Stimulated activated naive CD8-positive, alpha-beta T cell treated with anti-CD3 and anti-CD28 coated beads, Interleukin-15, amount 100 ng/mL, for 72 hours (primary cell): ENCODE measurements around the gene TNRC6C.
"Not testable (repeated sequence)": the region's sequence is repeated elsewhere in the genome, so short reads cannot be mapped to it uniquely, and the experiment has no call there.

Source experiments
- ATAC-seq: fragments of 150-1000 bp; cut with Tn5 transposase; 2 replicates; pipeline ENCODE4 v1.10.0; 2021; ENCODE audit warnings: mild to moderate bottlenecking, moderate library complexity
- DNase-seq, 2 donors: peaks; one replicate each; pipeline ENCODE4 v3.0.0; 2021 to 2022
- H3K27ac Mint-ChIP-seq, 2 donors: one replicate each; pipeline ENCODE4 v1.8.0; 2022; ENCODE audit warnings: mild to moderate bottlenecking in 2 of 2, mixed read lengths in 2 of 2, moderate library complexity in 2 of 2
- H3K27me3 Mint-ChIP-seq: one replicate; pipeline ENCODE4 v1.8.0; 2022; ENCODE audit warnings: mixed read lengths
- H3K4me1 Mint-ChIP-seq: one replicate; pipeline ENCODE4 v1.8.0; 2022; ENCODE audit warnings: mild to moderate bottlenecking, mixed read lengths
- H3K4me3 Mint-ChIP-seq, 2 donors: one replicate each; pipeline ENCODE4 v1.8.0; 2022; ENCODE audit warnings: mild to moderate bottlenecking in 2 of 2, mixed read lengths in 2 of 2, moderate library complexity in 1 of 2
- H3K9me3 Mint-ChIP-seq, 2 donors: one replicate each; pipeline ENCODE4 v1.8.0; 2022; ENCODE audit warnings: mixed read lengths in 2 of 2

TNRC6C gene

DNA sequence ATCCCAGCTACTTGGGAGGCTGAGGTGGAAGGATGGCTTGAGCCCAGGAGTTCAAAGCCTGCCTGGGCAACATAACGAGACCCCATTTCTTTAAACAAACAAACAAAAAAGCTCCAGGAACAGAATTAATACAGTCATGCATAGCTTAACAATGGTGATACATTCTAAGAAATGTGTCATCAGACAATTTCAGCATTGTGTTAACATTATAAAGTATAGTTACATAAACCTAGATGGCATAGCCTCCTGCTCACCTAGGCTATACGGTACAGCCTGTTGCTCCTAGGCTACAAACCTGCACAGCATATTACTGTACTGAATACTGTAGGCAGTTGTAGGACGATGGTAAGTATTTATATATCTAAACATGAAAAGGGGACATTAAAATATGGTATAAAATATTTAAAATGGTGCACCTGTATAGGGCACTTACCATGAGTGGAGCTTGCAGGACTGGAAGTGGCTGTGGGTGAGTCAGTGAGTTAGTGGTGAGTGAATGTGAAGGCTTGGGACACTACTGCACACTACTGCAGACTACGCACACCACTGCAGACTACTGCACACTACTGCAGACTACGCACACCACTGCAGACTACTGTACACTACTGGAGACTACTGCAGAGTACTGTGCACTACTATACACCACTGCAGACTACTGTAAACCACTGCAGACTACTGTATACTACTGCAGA, 95.4 kb downstream of the TNRC6C start:
- H3K4me1 Mint-ChIP-seq, result peaks cover 26% of the 10 kb centered on the region
- H3K27me3 Mint-ChIP-seq, result no peaks in the 10 kb centered on the region
- H3K4me3 Mint-ChIP-seq, result no peak overlapping the region
- DNase-seq, result no peak
- no peak overlapping the region for H3K27ac Mint-ChIP-seq
- ATAC-seq, result no peak
- H3K9me3 Mint-ChIP-seq, result no peaks in the 10 kb centered on the region

DNA sequence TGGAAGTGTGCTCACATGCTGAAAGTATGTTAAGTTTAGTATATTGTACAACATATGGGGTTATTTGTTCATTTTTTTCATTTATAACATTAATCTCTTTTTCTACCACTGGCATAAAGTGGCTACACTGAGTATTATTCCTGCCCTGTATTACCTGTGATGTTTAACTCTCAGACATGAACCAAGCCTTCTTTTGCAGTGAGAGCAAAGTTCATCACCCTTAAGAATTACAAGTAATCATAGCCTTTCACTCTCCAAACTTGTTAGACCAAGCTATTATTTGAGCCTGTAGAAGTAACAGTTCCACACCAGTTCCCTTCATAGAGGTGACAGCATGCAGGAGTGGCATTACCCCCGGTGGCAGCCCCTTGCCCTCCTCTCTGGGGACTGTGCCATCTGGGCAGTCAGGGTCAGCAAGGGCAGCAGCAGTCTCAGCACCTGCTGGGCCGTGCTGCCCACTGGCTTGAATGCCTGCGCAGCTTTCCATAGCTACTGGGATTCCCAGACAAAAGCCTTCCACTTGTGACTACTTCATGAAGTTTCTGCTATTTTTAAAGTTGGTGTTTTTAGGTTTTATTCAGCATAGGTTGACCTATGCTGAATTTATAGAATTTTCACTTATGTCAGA, 98.7 kb downstream of the TNRC6C start:
- peaks cover 17% of the 10 kb centered on the region for H3K4me1 Mint-ChIP-seq
- no peaks in the 10 kb centered on the region for H3K9me3 Mint-ChIP-seq
- DNase-seq (no peak), ATAC-seq (no peak)
- H3K4me3 Mint-ChIP-seq, result no peak overlapping the region
- H3K27me3 Mint-ChIP-seq, result no peaks in the 10 kb centered on the region
- no peak overlapping the region for H3K27ac Mint-ChIP-seq

DNA sequence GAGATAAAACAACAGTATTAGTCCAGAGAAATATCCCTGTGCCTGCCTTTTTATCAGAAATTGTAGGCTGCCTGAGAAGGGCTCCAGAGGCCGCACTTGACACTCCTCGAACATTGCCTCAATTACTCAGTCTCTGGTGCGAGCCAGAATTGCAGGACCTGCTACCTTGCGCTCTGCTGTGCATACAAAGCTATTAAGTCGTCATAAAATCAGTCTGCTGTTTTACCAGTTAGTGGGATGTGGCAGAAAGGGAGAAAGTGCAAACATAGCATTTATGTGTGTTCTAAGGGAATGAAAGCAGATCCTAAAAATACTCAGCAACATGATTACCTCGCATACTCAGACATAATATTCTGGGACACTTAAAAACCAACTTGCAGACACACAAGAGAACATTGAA, 99.5 kb downstream of the TNRC6C start:
- H3K27me3 Mint-ChIP-seq, result no peaks in the 10 kb centered on the region
- DNase-seq, result no peak
- no peak overlapping the region for H3K27ac Mint-ChIP-seq
- H3K4me3 Mint-ChIP-seq, result no peak overlapping the region
- H3K9me3 Mint-ChIP-seq, result no peaks in the 10 kb centered on the region
- ATAC-seq, result no peak
- peaks cover 24% of the 10 kb centered on the region for H3K4me1 Mint-ChIP-seq

DNA sequence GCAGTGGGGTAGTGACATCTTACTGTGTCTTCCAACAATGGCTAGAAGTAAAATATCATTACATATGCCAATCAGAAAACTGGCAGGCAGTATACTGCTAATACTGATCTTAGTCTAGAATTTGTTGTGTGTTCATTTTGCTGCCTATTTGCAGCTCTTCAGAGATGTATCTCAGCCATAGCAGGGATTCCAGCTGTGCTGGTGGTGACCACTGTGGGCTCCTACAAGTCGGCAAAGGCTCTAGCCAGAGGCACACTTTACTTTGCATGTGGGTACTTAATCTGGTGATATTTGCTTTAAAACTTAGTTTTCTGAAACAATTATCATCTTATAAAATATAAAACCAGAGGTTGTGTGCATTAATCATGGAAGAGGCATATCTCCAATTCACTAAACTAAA, 100.1 kb downstream of the TNRC6C start:
- ATAC-seq, result no peak
- no peaks in the 10 kb centered on the region for H3K27me3 Mint-ChIP-seq
- no peak overlapping the region for H3K27ac Mint-ChIP-seq
- no peak overlapping the region for H3K4me3 Mint-ChIP-seq
- peaks cover 30% of the 10 kb centered on the region for H3K4me1 Mint-ChIP-seq
- no peak for DNase-seq
- H3K9me3 Mint-ChIP-seq, result no peaks in the 10 kb centered on the region

DNA sequence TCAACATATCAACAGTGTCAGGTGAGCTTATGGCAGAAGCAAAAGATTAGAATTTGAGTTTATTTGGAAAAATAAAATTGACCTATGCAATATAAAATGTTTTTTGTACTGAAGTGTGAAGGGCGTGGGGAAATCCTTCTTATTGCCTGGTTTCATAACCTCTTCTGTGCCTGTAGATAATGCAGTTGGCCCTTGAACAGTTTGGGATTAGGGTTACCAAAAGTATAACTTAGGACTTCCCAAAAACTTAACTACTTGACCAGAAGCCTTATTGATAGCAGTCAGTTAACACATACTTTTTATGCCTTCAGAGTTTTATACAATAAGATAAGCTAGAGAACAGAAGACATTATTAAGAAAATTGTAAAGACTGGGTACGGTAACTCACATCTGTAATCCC, 104.1 kb downstream of the TNRC6C start:
- DNase-seq (no peak), ATAC-seq (no peak)
- H3K9me3 Mint-ChIP-seq, result no peaks in the 10 kb centered on the region
- no peak overlapping the region for H3K4me3 Mint-ChIP-seq
- H3K27me3 Mint-ChIP-seq, result no peaks in the 10 kb centered on the region
- no peak overlapping the region for H3K27ac Mint-ChIP-seq
- H3K4me1 Mint-ChIP-seq, result peaks cover 30% of the 10 kb centered on the region

DNA sequence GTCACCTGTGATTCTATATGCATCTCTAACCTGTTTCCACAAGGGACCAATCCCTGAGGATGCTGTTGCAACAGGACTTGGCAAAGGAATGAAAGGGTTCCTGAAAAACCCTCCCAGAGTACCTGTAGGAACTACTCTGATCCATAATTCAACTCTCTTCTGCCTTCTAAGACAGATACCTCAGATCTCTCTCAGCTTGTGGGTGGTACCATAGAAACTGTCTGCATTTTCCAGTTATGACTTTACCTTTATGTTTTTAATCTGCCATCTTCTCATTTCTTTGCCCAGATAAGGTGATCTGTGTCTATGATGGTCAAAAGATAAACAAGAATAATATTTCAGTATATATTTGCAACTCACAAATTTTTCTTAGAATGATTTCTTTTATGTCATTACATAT, 105.0 kb downstream of the TNRC6C start:
- DNase-seq (no peak), ATAC-seq (peak; percentile 45)
- Mint-ChIP-seq H3K27ac (peak overlapping the region in 1 of 2 donors; percentile 2), H3K4me3 (no peak overlapping the region), H3K4me1 (peaks cover 30% of the 10 kb centered on the region), H3K9me3 (no peaks in the 10 kb centered on the region), H3K27me3 (no peaks in the 10 kb centered on the region)

DNA sequence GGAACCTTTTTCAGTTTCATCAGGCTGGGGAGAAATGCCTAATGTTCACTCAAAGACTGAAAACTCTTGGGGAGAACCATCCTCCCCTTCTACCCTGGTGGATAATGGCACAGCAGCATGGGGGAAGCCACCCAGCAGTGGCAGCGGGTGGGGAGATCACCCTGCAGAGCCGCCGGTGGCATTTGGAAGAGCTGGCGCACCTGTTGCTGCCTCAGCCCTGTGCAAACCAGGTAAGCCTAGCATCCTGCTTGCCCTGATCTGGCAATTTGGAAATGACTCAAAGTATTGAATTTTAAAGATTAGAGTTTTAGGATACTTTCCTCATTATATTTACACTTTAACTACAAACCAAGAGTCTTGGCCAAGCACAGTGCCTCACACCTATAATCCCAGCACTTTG, 106.2 kb downstream of the TNRC6C start:
- Mint-ChIP-seq H3K27me3 (no peaks in the 10 kb centered on the region), H3K4me3 (no peak overlapping the region), H3K4me1 (peaks cover 22% of the 10 kb centered on the region), H3K27ac (peak overlapping the region in 1 of 2 donors; percentile 54), H3K9me3 (no peaks in the 10 kb centered on the region)
- ATAC-seq (no peak), DNase-seq (no peak)

DNA sequence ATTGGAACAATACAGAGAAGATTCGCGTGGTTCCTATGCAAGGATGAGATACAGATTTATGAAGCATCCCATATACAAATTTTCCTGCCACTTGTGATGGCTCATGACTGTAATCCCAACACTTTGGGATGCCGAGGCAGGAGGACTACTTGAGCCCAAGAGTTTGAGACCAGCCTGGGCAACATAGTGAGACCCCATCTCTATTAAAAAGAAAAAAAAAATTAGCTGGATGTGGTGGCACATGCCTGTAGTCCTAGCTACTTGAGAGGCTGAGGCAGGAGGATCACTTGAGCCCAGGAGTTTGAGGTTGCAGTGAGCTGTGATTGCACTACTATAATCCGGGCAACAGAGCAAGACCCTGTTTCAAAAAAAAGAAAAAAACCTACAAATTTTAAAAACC, 108.5 kb downstream of the TNRC6C start:
- H3K27ac Mint-ChIP-seq, result peak overlapping the region in 1 of 2 donors; percentile 6
- not testable (repeated sequence) for H3K9me3 Mint-ChIP-seq, H3K4me3 Mint-ChIP-seq

DNA sequence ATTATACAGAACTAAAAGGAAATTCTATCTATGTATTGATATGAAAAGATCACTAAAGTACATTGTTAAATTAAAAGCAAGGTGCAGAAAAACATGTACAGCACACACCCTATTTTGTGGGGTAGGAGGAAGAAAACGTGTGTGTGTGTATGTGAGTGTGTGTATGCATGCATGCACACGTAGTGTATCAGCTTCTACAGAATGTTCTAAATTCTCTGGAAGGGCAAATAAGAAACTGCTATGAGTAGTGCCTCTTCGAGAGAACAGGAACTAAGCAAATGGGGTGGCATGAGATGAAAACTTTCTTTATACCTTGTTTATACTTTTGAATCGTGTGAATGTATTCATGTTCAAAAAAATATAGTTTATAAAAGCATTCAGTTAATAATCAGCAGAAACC, 111.2 kb downstream of the TNRC6C start:
- DNase-seq (no peak), ATAC-seq (no peak)
- H3K4me3 Mint-ChIP-seq, result no peak overlapping the region
- H3K27ac Mint-ChIP-seq, result peak overlapping the region in 1 of 2 donors; percentile 57
- no peaks in the 10 kb centered on the region for H3K9me3 Mint-ChIP-seq
- H3K27me3 Mint-ChIP-seq, result no peaks in the 10 kb centered on the region
- no peaks in the 10 kb centered on the region for H3K4me1 Mint-ChIP-seq

More for the DNA sequence above, 108.5 kb downstream of the TNRC6C start:
- DNase-seq, H3K27me3 Mint-ChIP-seq, ATAC-seq: not testable (repeated sequence)
- H3K4me1 Mint-ChIP-seq, result peaks cover 13% of the 10 kb centered on the region

DNA sequence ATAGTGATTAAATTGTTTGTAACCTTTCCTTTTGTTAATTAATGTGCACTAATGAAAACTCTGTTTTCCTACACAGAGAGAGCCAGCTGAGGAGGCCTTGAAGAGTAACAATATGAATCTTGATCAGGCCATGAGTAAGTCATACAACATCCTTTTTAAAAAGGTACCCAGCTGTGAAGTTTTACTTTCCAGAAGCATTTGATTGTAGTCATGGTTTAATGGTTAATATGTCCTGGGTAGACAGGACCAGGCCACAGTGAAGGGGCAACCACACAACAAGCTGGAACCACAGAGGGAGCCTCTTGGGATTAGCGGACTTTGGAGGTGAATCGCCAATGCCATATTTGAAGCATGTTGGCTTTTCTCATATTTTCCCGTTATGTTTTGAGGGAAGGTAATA, 114.5 kb downstream of the TNRC6C start:
- Mint-ChIP-seq H3K9me3 (no peaks in the 10 kb centered on the region), H3K4me3 (no peak overlapping the region), H3K4me1 (no peaks in the 10 kb centered on the region), H3K27me3 (no peaks in the 10 kb centered on the region), H3K27ac (no peak overlapping the region)
- no peak for DNase-seq
- ATAC-seq, result no peak

DNA sequence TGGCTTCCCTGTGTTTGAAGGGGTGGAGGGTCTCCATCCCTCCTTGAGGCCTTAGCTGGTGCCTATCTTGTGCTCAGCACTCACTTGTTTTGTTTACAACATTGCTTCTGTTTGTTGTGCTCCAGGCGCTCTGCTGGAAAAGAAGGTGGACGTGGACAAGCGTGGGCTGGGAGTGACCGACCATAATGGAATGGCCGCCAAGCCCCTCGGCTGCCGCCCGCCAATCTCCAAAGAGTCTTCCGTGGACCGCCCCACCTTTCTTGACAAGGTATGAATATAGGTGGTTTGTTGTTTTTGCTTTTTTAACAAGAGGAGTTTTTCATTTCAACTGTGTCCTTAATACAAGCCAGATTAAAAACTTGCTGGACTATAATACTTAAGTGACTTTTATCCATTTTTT, 116.5 kb downstream of the TNRC6C start:
- Mint-ChIP-seq H3K4me3 (no peak overlapping the region), H3K9me3 (no peaks in the 10 kb centered on the region), H3K27me3 (no peaks in the 10 kb centered on the region), H3K4me1 (no peaks in the 10 kb centered on the region), H3K27ac (no peak overlapping the region)
- DNase-seq (no peak), ATAC-seq (no peak)

DNA sequence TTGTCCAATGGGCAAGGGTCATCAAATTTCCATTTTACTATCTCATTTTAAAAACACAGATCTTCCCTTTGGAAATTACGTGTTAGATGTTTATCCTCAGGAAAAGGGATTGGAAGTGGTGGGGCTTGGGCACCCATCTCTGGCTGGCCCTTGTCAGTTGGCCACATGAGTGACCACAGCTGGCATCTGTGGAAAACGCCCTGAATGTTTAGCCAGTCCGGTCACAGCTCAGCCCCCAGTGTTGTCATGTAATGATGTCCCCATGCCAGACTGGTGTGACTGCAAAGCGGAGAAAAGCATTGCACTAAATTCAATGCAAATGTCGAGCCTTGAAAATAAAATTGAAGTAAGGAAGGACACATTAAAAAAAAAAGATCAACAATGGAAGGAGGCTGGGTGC, 117.0 kb downstream of the TNRC6C start:
- no peak for DNase-seq
- ATAC-seq, result no peak
- no peaks in the 10 kb centered on the region for H3K4me1 Mint-ChIP-seq
- H3K27me3 Mint-ChIP-seq, result no peaks in the 10 kb centered on the region
- H3K27ac Mint-ChIP-seq, result peak overlapping the region in 1 of 2 donors; percentile 85
- no peaks in the 10 kb centered on the region for H3K9me3 Mint-ChIP-seq
- no peak overlapping the region for H3K4me3 Mint-ChIP-seq

DNA sequence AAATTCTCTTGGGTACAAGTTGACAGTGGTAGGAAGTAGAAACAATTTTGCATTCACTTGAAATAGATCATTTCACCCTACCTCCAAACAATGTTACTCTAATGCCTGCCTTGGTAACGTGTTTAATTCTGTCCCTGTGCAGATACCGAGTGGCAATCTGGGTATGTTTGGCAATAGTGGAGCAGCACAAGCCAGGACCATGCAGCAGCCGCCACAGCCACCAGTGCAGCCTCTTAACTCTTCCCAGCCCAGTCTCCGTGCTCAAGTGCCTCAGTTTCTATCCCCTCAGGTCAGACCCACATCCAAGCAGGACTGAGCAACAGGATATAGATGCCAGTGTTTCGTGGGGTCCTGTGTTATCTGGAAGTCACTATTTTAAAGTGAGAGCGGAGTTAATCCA, 120.8 kb downstream of the TNRC6C start:
- DNase-seq (no peak), ATAC-seq (no peak)
- Mint-ChIP-seq H3K27ac (peak overlapping the region in 1 of 2 donors; percentile 38), H3K4me3 (no peak overlapping the region), H3K9me3 (no peaks in the 10 kb centered on the region), H3K4me1 (no peaks in the 10 kb centered on the region), H3K27me3 (no peaks in the 10 kb centered on the region)

DNA sequence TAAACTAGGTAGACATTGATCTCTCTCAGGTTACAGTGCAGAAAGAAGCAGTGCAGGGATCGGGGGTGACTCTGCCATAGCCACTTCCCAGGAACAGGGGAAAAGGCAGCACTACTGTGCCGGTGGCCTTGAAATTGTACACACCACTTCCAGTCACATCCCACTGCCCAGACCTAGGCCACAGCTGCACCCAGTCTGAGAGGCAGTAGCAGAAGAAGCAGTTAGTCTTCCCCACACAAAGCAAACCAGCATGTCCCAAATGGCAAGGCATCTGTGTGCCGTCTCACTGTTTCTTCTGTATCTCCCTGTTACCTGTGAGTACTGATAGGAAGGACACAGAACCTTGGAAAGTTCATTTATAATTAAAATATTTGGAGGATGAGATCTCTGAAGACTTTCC, 123.0 kb downstream of the TNRC6C start:
- no peak for DNase-seq
- no peak overlapping the region for H3K27ac Mint-ChIP-seq
- no peak for ATAC-seq
- no peak overlapping the region for H3K4me3 Mint-ChIP-seq
- no peaks in the 10 kb centered on the region for H3K4me1 Mint-ChIP-seq
- no peaks in the 10 kb centered on the region for H3K27me3 Mint-ChIP-seq
- no peaks in the 10 kb centered on the region for H3K9me3 Mint-ChIP-seq

DNA sequence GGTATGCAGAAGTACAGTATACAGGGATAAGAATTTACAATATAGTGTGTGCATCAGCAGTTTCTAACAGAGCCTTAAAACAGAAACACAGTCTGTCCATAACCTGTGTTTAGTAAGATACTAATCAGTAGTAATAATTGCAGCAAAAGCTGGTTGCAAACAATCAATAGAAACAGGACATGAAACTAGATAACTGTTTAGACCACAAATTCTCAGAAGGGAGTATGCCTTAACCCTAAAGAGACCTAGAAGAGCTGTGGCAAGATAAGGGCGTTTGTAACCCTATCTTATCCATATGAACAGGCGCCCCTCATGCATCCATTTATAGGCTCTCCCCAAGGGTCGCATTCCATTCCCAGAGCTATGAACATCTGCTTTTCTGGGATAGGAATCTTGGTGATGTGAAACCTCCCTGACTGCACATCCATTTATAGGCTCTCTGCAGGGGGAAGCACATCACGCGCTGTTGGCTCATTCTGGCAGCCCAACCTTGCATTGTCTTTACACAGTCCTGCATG, 123.9 kb downstream of the TNRC6C start:
- H3K27me3 Mint-ChIP-seq, DNase-seq, H3K4me3 Mint-ChIP-seq, H3K4me1 Mint-ChIP-seq, H3K27ac Mint-ChIP-seq, ATAC-seq, H3K9me3 Mint-ChIP-seq: not testable (repeated sequence)

DNA sequence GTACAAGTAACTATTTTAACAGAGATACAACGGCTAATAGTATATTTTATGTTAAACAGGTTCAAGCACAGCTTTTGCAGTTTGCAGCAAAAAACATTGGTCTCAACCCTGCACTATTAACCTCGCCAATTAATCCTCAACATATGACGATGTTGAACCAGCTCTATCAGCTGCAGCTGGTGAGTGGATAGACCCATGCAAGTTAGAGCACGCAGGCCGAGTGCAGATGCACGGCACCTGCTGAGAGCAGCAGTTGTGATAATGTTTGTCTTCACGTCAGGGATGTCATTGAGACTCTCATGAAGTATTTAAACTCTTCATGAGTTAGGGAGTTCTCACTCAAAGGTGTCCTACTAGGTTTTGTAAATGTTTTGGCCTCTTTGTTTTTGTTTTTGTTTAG, 124.5 kb downstream of the TNRC6C start:
- no peaks in the 10 kb centered on the region for H3K27me3 Mint-ChIP-seq
- H3K27ac Mint-ChIP-seq, result peak overlapping the region in 1 of 2 donors; percentile 61
- H3K4me3 Mint-ChIP-seq, result no peak overlapping the region
- ATAC-seq (no peak), DNase-seq (no peak)
- no peaks in the 10 kb centered on the region for H3K4me1 Mint-ChIP-seq
- H3K9me3 Mint-ChIP-seq, result no peaks in the 10 kb centered on the region
